Psoas muscle (tissue), 8 donors: ENCODE results near the gene FAM200A. TPM values are rescaled to one million over a fixed set of nuclear protein-coding genes. Genes with fewer than 3 reads are reported as not detected.
A peak's percentile ranks its signal among the peaks of the same experiment; 100 is the strongest.
"Not testable (repeated sequence)": the region's sequence is repeated elsewhere in the genome, so short reads cannot be mapped to it uniquely, and the experiment has no call there.

ENCODE experiments used
- ATAC-seq, 4 donors: fragments of 200-7000 bp; cut with Tn5 transposase; one replicate each; pipeline ENCODE4 v1.9.1; 2020; ENCODE audit warnings: moderate library complexity in 3 of 4, mild to moderate bottlenecking in 2 of 4
- DNase-seq, 2 donors: peaks; one replicate each; pipeline ENCODE4 v3.0.0-alpha.2; 2020
- H3K27ac ChIP-seq: fragments of 200-600 bp; one replicate; pipeline ENCODE4 v1.8.0; 2022
- H3K27me3 ChIP-seq, 3 donors: fragments of 200-600 bp in 1 of 3; one replicate each; pipeline versions ENCODE4 v1.6.1 to v1.8.0; 2013 to 2022; ENCODE audit warnings: low read length in 2 of 3, mild to moderate bottlenecking in 2 of 3, moderate library complexity in 1 of 3; ENCODE audit not compliant: insufficient read depth in 3 of 3
- H3K36me3 ChIP-seq, 2 donors: fragments of 200-600 bp in 1 of 2; one replicate each; pipeline versions ENCODE4 v1.6.1 to v1.8.0; 2013 to 2022; ENCODE audit warnings: low read depth in 1 of 2, mild to moderate bottlenecking in 1 of 2, moderate library complexity in 1 of 2; ENCODE audit not compliant: insufficient read depth in 1 of 2
- H3K4me1 ChIP-seq: fragments of 200-600 bp; one replicate; pipeline ENCODE4 v1.8.0; 2022
- H3K4me3 ChIP-seq: fragments of 200-600 bp; one replicate; pipeline ENCODE4 v1.8.0; 2022; ENCODE audit warnings: mild to moderate bottlenecking
- H3K9me3 ChIP-seq: fragments of 200-600 bp; one replicate; pipeline ENCODE4 v1.8.0; 2022
- WGBS, 3 donors: extraction: QIAGEN DNeasy Blood & Tissue Kit; methylation state at CpG; one replicate each; pipeline versions ENCODE4 v1.1.6 to v1.1.7; 2013; 5-methylcytosine and 5-hydroxymethylcytosine counted together
- intact Hi-C, 2 donors: fragments of 100-400 bp; cut with DNase I; formaldehyde crosslinking; loops; one replicate each; pipeline versions ENCODE4 v1.11.0 to v1.14.2; 2022
- polyA plus RNA-seq, 3 donors: library from polyadenylated mRNA; stranded (reverse); fragments of 200-250 nt; gene quantifications; one replicate each; pipeline ENCODE4 v1.2.3, GENCODE V29; 2013
- total RNA-seq, 4 donors: library from RNA; stranded (reverse); fragmentation: NEBNext Ultra II Directional in 2 of 4; extraction: Animal tissue kit (Norgen Biotek cat#: 25700) in 2 of 4; gene quantifications; one replicate each; pipeline versions ENCODE4 v1.2.1 to v1.2.4, GENCODE V29; 2021 to 2023
- TF ChIP-seq, protein P1 (sequence below): fragments of 200-600 bp; IDR thresholded peaks from one replicate; pipeline ENCODE4 v1.8.0; 2022; ENCODE audit warnings: antibody characterized with exemption
- donor health status: healthy with polysubstance abuse.
- donor health status: DM: no; HTN: no; CAD: no; lungs with moderate emphysema.
- donor health status: Bipolar disorder and iron deficiency.
- donor health status: healthy.
- donor health status: DM: yes; HTN: yes; CAD: no.
- donor health status: DM: no; HTN: no; CAD: no.
- donor health status: DM: no; HTN: no; CAD: no.
- donor health status: DM: yes; HTN: yes; CAD: no.

FAM200A gene
- total and polyA plus RNA-seq, 7 donors = 2.9 to 12.4 (median 4.6) TPM

DNA sequence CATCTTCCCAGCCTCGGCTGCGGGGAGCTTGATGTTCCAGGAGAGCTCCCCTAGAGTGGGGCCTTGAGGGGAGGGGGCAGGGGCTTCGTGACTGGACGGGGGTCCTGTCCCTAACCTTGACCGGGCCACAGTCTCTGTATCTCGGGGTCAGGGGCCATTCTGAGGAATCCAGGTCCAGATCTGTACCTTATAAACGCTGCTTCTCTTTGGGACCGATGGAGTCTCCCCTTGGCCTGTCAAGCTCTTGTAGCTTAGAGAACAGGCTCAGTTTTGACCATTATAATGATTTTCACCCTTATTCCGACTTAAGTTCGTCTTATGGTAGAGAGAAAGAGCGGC is 46.6 kb downstream of the FAM200A start:
- DNase-seq (no peak), ATAC-seq (no peak)
- H3K27ac ChIP-seq = peak overlapping the region; percentile 99
- H3K36me3 ChIP-seq = peaks cover 0 to 5% of the 10 kb centered on the region in 2 donors
- WGBS, 3 donors = 1% methylated on average over 11 of the region's 11 CpGs
- peaks cover 33% of the 10 kb centered on the region for H3K4me1 ChIP-seq
- TF ChIP-seq, protein P1, sequence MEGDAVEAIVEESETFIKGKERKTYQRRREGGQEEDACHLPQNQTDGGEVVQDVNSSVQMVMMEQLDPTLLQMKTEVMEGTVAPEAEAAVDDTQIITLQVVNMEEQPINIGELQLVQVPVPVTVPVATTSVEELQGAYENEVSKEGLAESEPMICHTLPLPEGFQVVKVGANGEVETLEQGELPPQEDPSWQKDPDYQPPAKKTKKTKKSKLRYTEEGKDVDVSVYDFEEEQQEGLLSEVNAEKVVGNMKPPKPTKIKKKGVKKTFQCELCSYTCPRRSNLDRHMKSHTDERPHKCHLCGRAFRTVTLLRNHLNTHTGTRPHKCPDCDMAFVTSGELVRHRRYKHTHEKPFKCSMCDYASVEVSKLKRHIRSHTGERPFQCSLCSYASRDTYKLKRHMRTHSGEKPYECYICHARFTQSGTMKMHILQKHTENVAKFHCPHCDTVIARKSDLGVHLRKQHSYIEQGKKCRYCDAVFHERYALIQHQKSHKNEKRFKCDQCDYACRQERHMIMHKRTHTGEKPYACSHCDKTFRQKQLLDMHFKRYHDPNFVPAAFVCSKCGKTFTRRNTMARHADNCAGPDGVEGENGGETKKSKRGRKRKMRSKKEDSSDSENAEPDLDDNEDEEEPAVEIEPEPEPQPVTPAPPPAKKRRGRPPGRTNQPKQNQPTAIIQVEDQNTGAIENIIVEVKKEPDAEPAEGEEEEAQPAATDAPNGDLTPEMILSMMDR = no peak
- H3K27me3 ChIP-seq = no peaks in the 10 kb centered on the region
- peak overlapping the region; percentile 92 for H3K4me3 ChIP-seq
- no peaks in the 10 kb centered on the region for H3K9me3 ChIP-seq
- intact Hi-C loops = loop anchor here in 1 of 2 donors (2.0 kb wide), 1 partner anchor 54 kb away; the partner anchor contains the start of gene ZNF655

DNA sequence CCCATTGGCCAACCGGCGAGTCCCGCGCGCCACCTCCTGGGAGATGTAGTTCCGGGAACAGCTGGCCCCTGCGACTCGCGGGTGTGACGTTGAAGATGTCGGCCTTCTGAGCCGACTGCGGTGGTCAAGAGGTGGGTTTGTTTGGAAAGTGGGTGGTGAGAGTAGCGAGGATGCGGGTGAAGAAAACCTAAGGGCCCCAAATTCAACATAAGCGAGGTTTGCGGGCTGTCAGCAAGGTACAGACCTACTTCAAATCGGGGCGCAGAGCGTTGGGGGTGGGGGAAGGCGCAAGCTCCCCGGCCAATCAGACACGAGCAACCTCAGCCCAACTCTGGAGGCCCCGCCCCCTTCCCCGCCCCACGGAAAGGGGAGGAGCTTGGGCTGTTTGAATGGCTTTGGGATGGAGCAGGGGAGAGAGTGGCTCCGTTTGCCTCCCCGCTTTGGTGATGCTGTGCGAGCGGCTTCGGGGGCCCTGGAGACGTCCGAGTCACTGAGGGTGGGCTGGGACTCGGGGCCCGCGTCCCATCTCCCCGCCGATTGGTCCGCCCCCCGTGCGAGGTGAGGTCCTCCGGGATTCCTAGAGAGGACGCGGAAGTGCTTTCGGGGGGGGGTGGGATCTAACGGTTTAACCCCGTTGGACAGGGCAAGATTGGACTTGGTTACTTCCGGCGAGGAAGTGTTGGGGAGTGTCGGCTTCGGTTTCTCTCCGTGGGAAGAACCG is 47.2 kb downstream of the FAM200A start, which contains the start of gene ZKSCAN5:
TSS of gene ZKSCAN5 (plus strand) at position 60 of the 721 bp plus-strand sequence. CDS start 1,383 bp downstream, outside the sequence.
- peaks cover 0 to 5% of the 10 kb centered on the region in 2 donors for H3K36me3 ChIP-seq

DNA sequence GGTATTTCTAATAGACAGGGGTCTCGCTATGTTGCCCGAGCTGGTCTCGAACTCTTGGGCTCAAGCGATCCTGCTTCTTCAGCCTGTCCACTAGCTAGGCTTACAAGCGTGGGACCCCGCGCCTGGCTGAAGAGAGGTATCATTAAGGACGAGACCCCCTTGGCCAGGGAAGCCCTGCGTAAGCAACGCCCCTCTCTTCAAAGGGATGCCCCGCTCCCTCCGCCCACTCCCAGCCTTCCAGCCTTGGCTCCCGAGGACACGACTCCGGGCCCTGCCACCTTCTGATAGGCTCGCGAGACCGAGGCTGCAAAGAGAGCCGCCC is 47.7 kb downstream of the FAM200A start:
- intact Hi-C loops = loop anchor here (2.0 to 5.0 kb wide), 4 partner anchors 37 to 113 kb away; partner anchors contain the start of genes ATP5MF (in 1 of the 2), FAM200A (in 1 of the 2), ZNF655 (in 1 of the 2) and ZSCAN25 (in 1 of the 2)
- Histone ChIP-seq H3K27ac (peak overlapping the region; percentile 99), H3K4me1 (peaks cover 33% of the 10 kb centered on the region), H3K4me3 (peak overlapping the region; percentile 92), H3K36me3 (peaks cover 0 to 5% of the 10 kb centered on the region in 2 donors), H3K9me3 (no peaks in the 10 kb centered on the region), H3K27me3 (no peaks in the 10 kb centered on the region)
- WGBS, 3 donors = 6 to 8% (median 8%) methylated on average over 19 of the region's 19 CpGs
- TF ChIP-seq, protein P1 = no peak
- DNase-seq (no peak), ATAC-seq (no peak)

More for the DNA sequence above, 47.2 kb downstream of the FAM200A start, which contains the start of gene ZKSCAN5:
- Histone ChIP-seq H3K4me3 (peak within 1 kb of the TSS; percentile 92), H3K9me3 (no peaks in the 10 kb centered on the region), H3K27ac (peak within 1 kb of the TSS; percentile 99), H3K4me1 (peaks cover 33% of the 10 kb centered on the region), H3K27me3 (no peaks in the 10 kb centered on the region)
- peak; percentile 93 to 95 (median 94) for ATAC-seq
- 0% methylated on average over 49 to 53 of the region's 53 CpGs for WGBS, 3 donors
- TF ChIP-seq, protein P1 = no peak
- intact Hi-C loops = loop anchor here (2.0 to 5.0 kb wide), 4 partner anchors 37 to 113 kb away; partner anchors contain the start of genes ATP5MF (in 1 of the 2), FAM200A (in 1 of the 2), ZNF655 (in 1 of the 2) and ZSCAN25 (in 1 of the 2)
- peak; percentile 99 for DNase-seq

DNA sequence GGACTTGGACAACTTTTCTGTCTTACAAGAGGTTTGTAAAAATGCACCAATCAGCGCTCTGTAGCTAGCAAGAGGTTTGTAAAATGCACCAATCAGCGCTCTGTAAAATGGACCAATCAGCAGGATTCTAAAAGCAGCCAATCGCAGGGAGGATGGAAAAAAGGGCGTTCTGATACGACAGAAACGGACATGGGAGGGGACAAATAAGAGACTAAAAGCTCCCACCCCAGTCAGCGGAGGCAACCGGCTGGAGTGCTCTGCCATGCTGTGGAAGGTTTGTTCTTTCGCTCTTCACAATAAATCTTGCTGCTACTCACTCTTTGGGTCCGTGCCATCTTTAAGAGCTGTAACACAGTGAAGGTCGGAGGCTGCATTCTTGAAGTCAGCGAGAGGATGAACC is 50.7 kb downstream of the FAM200A start:
- H3K27me3 ChIP-seq, H3K9me3 ChIP-seq, DNase-seq, ATAC-seq: not testable (repeated sequence)
- WGBS, 3 donors = 90 to 94% (median 93%) methylated on average over 12 of the region's 12 CpGs
- Histone ChIP-seq H3K27ac (peak overlapping the region; percentile 95), H3K4me1 (peaks cover 33% of the 10 kb centered on the region), H3K36me3 (peaks cover under 1 to 22% of the 10 kb centered on the region in 2 donors), H3K4me3 (peak overlapping the region; percentile 74)
- intact Hi-C loops = loop anchor here (5.0 kb wide), 3 partner anchors 34 to 116 kb away; partner anchors contain the start of genes ATP5MF (in 1 of the 2), FAM200A (in 1 of the 2) and ZSCAN25 (in 1 of the 2)

DNA sequence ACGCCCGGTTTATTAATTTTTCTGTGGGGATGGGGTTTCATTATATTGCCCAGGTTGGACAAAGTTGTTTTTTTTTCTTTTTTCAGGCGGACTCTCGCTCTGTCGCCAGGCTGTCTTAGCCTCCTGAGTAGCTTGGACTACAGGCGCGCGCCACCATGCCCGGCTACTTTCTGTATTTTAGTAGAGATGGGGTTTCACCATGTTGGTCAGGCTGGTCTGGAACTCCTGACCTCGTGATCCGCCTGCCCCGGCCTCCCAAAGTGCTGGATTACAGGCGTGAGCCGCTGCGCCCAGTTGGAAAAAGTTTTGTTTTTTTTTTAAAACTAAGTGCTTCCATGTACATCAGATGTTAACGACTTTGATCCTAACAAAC is 51.3 kb downstream of the FAM200A start:
- Histone ChIP-seq H3K9me3 (no peaks in the 10 kb centered on the region), H3K36me3 (peaks cover 3 to 28% of the 10 kb centered on the region in 2 donors), H3K27me3 (no peaks in the 10 kb centered on the region), H3K27ac (peak overlapping the region; percentile 95), H3K4me1 (peaks cover 27% of the 10 kb centered on the region), H3K4me3 (peak overlapping the region; percentile 74)
- DNase-seq (no peak), ATAC-seq (no peak)
- intact Hi-C loops = loop anchor here (5.0 kb wide), 3 partner anchors 33 to 117 kb away; partner anchors contain the start of genes ATP5MF (in 1 of the 2), FAM200A (in 1 of the 2) and ZSCAN25 (in 1 of the 2)
- 47 to 48% (median 47%) methylated on average over 16 of the region's 16 CpGs for WGBS, 3 donors
- TF ChIP-seq, protein P1 = no peak
